GM10248 (cell line): ENCODE data around the gene ZEB2.

Experiments
- CTCF ChIA-PET: fragments of 300-600 bp; sonication (Branson Sonifier 250); formaldehyde crosslinking; extraction: SDS; loops from one replicate; lab custom pipeline; 2021; ENCODE audit warnings: antibody characterized with exemption; lab: Yijun Ruan, JAX
- POLR2A ChIA-PET: fragments of 350-650 bp; sonication (Branson Sonifier 250); formaldehyde crosslinking; extraction: SDS; loops from one replicate; lab custom pipeline; 2020; ENCODE audit warnings: antibody characterized with exemption; lab: Yijun Ruan, JAX
- DNase-seq: peaks from one replicate; pipeline ENCODE4 v3.0.0; 2012; ENCODE audit errors: extremely low spot score
- TF ChIP-seq, protein P1 (sequence below): IDR thresholded peaks from 2 replicates; pipeline ENCODE4 v1.5.1; 2012; ENCODE audit warnings: mild to moderate bottlenecking, low read depth; ENCODE audit errors: extremely low read depth, missing control alignments, control extremely low read depth

The ZEB2 gene

DNA sequence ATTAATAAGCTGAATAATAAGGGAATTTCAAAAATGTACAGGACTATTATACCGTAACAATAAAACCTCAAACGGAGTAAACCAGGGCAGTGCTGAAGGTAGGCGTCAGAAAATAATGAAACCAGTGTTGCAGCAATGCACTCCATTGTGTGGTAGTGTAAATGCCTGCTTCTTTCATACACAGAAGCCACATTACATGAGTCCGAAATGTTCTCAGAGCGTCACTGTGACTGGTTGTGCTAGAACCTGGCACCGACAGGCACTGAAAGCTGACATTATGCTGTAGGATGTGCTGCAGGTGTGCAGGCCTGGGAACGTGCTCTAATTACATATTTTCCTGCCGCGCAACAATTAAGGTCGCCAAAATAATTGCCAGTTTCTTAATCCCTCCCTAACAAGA, 53.3 kb downstream of the ZEB2 start:
- POLR2A ChIA-PET: no interaction called here
- no peak for DNase-seq
- CTCF ChIA-PET: interaction anchor here (1.0 to 1.9 kb wide), 2 partner anchors 9 to 13 kb away, joined by 3 to 4 read pairs; no protein-coding TSS in a partner anchor
- TF ChIP-seq, protein P1, sequence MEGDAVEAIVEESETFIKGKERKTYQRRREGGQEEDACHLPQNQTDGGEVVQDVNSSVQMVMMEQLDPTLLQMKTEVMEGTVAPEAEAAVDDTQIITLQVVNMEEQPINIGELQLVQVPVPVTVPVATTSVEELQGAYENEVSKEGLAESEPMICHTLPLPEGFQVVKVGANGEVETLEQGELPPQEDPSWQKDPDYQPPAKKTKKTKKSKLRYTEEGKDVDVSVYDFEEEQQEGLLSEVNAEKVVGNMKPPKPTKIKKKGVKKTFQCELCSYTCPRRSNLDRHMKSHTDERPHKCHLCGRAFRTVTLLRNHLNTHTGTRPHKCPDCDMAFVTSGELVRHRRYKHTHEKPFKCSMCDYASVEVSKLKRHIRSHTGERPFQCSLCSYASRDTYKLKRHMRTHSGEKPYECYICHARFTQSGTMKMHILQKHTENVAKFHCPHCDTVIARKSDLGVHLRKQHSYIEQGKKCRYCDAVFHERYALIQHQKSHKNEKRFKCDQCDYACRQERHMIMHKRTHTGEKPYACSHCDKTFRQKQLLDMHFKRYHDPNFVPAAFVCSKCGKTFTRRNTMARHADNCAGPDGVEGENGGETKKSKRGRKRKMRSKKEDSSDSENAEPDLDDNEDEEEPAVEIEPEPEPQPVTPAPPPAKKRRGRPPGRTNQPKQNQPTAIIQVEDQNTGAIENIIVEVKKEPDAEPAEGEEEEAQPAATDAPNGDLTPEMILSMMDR: no peak

DNA sequence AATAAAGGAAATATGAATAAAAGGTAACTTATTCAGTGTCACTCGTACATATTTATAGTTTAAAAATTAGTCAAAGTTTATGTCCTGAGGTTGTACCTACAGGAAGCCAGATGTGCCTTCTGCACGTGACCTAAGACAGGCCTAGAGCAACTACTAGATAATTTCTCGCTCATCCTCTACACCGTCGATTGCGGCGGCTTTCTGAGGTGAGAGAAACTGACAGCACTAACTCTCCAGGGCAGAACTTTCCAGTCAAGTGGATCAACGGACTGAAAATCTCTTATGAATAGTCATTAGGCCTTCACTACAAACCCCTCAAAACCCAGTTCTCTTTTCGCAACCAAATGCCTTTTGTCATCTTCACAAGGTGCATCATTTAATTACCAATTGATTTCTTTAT, 54.2 kb downstream of the ZEB2 start:
- DNase-seq: no peak
- CTCF ChIA-PET: interaction anchor here (0.8 to 1.9 kb wide), 5 partner anchors 10 to 53 kb away, joined by 3 to 5 read pairs (median 3); no protein-coding TSS in a partner anchor
- POLR2A ChIA-PET: no interaction called here
- TF ChIP-seq, protein P1: no peak

- DNase-seq: no peak
- POLR2A ChIA-PET: no interaction called here
- TF ChIP-seq, protein P1: no peak
- CTCF ChIA-PET: interaction anchor here (0.9 to 1.9 kb wide), 7 partner anchors 9 to 52 kb away, joined by 3 to 5 read pairs (median 4); no protein-coding TSS in a partner anchor
These were observed 55.2 kb downstream of the ZEB2 start for GRCh38 chr2:144464730-144465129.

DNA sequence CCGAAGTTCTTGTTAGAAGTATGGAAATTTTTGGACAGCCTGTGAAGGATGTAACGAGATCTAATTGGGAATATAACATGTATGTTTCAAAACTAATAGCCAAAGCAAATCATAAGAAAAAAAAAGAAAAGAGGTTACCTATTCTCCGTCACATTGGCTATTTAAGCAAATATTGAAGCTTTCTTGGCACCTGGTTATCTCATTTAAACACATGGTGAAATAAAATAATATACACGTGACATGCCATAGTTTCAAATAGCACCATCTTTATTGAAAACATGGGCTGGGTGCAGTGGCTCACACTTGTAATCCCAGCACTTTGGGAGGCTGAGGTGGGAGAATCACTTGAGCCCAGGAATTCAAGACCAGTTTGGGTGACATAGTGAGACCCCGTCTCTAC, 56.7 kb downstream of the ZEB2 start:
- CTCF ChIA-PET: interaction anchor here (0.9 to 1.8 kb wide), 2 partner anchors 12 to 19 kb away, joined by 3 to 4 read pairs; no protein-coding TSS in a partner anchor
- POLR2A ChIA-PET: no interaction called here
- DNase-seq: no peak
- TF ChIP-seq, protein P1: no peak

GRCh38 chr2:144462266-144462665, 57.7 kb downstream of the ZEB2 start:
- DNase-seq: no peak
- ChIA-PET POLR2A (no interaction called here), CTCF (no interaction called here)
- TF ChIP-seq, protein P1: no peak

- DNase-seq: no peak
- POLR2A ChIA-PET: no interaction called here
- TF ChIP-seq, protein P1: no peak
- CTCF ChIA-PET: interaction anchor here (1.0 kb wide), 1 partner anchor 16 kb away, joined by 3 read pairs; no protein-coding TSS in a partner anchor
These were observed 58.6 kb downstream of the ZEB2 start for GRCh38 chr2:144461308-144461766.
